GM06990 (cell line): ENCODE measurements around the gene FCN3.
A peak's percentile ranks its signal among the peaks of the same experiment; 100 is the strongest.

Source experiments
- DNase-seq: peaks from one replicate; pipeline ENCODE4 v3.0.0-alpha.2; 2011; ENCODE audit not compliant: insufficient read length; ENCODE audit errors: extremely low read depth
- H3K27me3 ChIP-seq: replicated peaks from 2 replicates; pipeline ENCODE4 v1.6.0; 2011; ENCODE audit warnings: low read length; ENCODE audit not compliant: control insufficient read depth, insufficient read depth
- H3K36me3 ChIP-seq: 2 replicates; pipeline ENCODE4 v1.5.1; 2011; ENCODE audit warnings: low read length; ENCODE audit not compliant: control insufficient read depth, insufficient read depth
- H3K4me3 ChIP-seq: replicated peaks from 2 replicates; pipeline ENCODE4 v1.5.1; 2011; ENCODE audit warnings: low read depth, mild to moderate bottlenecking, control low read depth, low read length
- TF ChIP-seq, protein P1 (sequence below): IDR thresholded peaks from 2 replicates; pipeline ENCODE4 v1.5.1; 2011; ENCODE audit warnings: low read length, control low read depth, mild to moderate bottlenecking, inconsistent platforms; ENCODE audit not compliant: insufficient read depth, poor library complexity, severe bottlenecking

FCN3 gene

DNA sequence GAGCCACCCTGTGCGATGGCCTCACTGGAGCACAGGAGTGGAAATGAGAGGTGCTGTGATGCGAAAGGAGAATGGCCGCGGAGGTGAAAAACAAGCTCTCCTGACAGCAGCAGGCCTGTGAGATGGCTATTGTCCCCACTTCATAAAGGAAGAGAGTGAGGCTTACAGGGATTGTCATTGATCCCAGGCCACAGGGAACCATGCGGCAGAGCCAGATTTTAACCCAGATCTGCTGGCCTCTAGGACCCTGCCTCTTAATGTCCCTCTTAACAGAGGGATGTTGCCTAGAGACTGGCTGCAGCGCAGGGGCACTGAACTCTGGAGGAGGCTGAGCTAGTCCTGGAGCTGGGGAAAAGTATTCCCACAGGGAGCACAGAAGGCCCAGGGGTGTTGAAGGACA, 35.9 kb downstream of the FCN3 start:
- TF ChIP-seq, protein P1, sequence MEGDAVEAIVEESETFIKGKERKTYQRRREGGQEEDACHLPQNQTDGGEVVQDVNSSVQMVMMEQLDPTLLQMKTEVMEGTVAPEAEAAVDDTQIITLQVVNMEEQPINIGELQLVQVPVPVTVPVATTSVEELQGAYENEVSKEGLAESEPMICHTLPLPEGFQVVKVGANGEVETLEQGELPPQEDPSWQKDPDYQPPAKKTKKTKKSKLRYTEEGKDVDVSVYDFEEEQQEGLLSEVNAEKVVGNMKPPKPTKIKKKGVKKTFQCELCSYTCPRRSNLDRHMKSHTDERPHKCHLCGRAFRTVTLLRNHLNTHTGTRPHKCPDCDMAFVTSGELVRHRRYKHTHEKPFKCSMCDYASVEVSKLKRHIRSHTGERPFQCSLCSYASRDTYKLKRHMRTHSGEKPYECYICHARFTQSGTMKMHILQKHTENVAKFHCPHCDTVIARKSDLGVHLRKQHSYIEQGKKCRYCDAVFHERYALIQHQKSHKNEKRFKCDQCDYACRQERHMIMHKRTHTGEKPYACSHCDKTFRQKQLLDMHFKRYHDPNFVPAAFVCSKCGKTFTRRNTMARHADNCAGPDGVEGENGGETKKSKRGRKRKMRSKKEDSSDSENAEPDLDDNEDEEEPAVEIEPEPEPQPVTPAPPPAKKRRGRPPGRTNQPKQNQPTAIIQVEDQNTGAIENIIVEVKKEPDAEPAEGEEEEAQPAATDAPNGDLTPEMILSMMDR, result no peak
- Histone ChIP-seq H3K27me3 (no peaks in the 10 kb centered on the region), H3K36me3 (peaks cover 24% of the 10 kb centered on the region), H3K4me3 (no peak overlapping the region)
- DNase-seq, result no peak

GRCh38 chr1:27336756-27337155, 37.9 kb downstream of the FCN3 start:
- no peaks in the 10 kb centered on the region for H3K27me3 ChIP-seq

GRCh38 chr1:27335506-27336422, 38.9 kb downstream of the FCN3 start:
- Histone ChIP-seq H3K36me3 (peaks cover 47% of the 10 kb centered on the region), H3K4me3 (no peak overlapping the region), H3K27me3 (no peaks in the 10 kb centered on the region)
- TF ChIP-seq, protein P1, result no peak
- no peak for DNase-seq

More at GRCh38 chr1:27336756-27337155, 37.9 kb downstream of the FCN3 start:
- DNase-seq, result no peak
- TF ChIP-seq, protein P1, result no peak
- Histone ChIP-seq H3K36me3 (peaks cover 40% of the 10 kb centered on the region), H3K4me3 (no peak overlapping the region)

DNA sequence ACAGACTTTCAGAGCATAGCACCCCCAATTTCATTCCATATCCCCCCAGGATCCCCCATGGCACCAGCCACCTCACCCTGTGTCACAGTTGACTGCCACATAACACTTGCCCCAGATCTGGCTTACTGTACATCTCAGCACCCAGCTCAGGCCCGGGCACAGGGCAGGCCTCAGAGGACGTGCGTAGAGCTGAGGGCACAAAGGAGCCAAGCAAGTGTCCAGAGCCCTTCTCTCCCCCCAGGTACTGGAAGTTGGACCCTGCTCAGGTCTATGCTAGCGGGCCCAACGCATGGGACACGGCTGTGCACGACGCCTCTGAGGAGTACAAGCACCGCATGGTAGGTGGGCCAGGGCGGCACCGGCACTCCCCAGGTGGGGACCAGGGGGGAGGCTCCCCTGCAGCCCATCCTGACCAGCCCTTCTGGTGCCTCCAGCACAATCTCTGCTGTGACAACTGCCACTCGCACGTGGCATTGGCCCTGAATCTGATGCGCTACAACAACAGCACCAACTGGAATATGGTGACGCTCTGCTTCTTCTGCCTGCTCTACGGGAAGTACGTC, 40.8 kb downstream of the FCN3 start:
- Histone ChIP-seq H3K27me3 (no peaks in the 10 kb centered on the region), H3K36me3 (peaks cover 49% of the 10 kb centered on the region), H3K4me3 (no peak overlapping the region)
- no peak for DNase-seq
- TF ChIP-seq, protein P1, result no peak

DNA sequence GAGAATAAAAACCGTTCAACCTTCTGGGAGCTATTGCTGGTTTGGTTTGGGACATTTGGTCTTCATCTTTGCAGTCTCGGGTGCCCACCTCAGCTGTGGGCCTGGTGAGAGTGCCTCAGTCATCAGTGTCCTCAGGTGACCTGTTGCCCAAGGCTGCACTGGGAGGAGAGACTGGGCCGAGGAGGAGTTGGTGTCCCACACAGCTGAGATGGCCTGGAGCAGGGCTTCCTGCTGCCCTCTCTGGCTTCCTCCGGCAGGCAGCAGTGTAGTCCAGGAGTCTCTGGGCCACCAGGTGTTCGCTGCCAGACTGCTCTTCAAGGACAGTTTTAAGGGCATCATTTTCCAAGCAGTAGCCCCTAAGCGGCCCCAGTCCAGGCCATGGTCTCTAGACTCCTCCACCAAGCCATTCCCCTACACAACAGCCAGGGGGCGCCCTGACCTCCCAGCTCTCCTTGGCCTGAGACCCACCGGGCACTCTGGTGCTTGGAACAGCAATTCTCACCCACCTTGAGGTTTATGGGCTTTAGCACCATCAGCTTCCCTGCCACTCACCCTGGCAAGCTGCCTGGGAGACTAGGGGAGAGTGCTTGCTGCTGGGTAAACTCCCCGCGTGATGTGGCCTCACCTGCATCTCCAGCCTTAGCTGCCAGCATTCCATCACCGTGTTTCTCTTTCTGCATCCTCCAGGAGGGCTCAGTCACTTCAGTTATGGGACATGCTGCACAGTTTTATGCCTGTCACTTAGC, 41.9 kb downstream of the FCN3 start:
- no peak for DNase-seq
- TF ChIP-seq, protein P1, result peak; percentile 87
- no peaks in the 10 kb centered on the region for H3K27me3 ChIP-seq
- peaks cover 48% of the 10 kb centered on the region for H3K36me3 ChIP-seq
- no peak overlapping the region for H3K4me3 ChIP-seq
